ENCODE measurements around the gene STARD5. TPM values are rescaled to one million over a fixed set of nuclear protein-coding genes. Genes with fewer than 3 reads are reported as not detected.

Gene STARD5
- total and polyA plus RNA-seq, 10 donors = 6.4 to 18.9 (median 10.9) TPM

GRCh38 chr15:81299630-81300273, 24.2 kb downstream of the STARD5 start:
- H3K36me3 ChIP-seq = peaks cover 0 to 69% (median 48%) of the 10 kb centered on the region in 6 donors
- peaks cover 45 to 100% (median 87%) of the 10 kb centered on the region in 6 donors for H3K4me1 ChIP-seq
- H3K4me3 ChIP-seq = peak overlapping the region; percentile 57 to 87 (median 70)
- peak overlapping the region; percentile 61 to 98 (median 92) for H3K27ac ChIP-seq
- WGBS, 5 donors = 32 to 56% (median 43%) methylated on average over 11 to 14 of the region's 14 CpGs
- no peaks in the 10 kb centered on the region for H3K27me3 ChIP-seq (replicated peaks in 1 of 7)
- DNase-seq = no peak
- TF ChIP-seq CTCF (IDR thresholded peaks at IDR 0.05 in 8 of 11, conservative IDR thresholded peaks at IDR 0.05 in 3 of 11) (no peak), POLR2AphosphoS5 (IDR thresholded peaks at IDR 0.05) (peak; percentile 32 to 49 (median 41))
- intact Hi-C loops (cut with DNase I; ENCODE audit: low total_unique reads) = no loop called here
- no peaks in the 10 kb centered on the region for H3K9me3 ChIP-seq

- H3K4me1 ChIP-seq = peaks cover 45 to 100% (median 87%) of the 10 kb centered on the region in 6 donors
- H3K27ac ChIP-seq = peak overlapping the region; percentile 82 to 98 (median 92)
- 42 to 81% (median 56%) methylated on average over 3 of the region's 3 CpGs for WGBS, 5 donors
- TF ChIP-seq POLR2A (IDR thresholded peaks at IDR 0.05) (no peak), POLR2AphosphoS5 (IDR thresholded peaks at IDR 0.05) (no peak), CTCF (IDR thresholded peaks at IDR 0.05 in 8 of 11, conservative IDR thresholded peaks at IDR 0.05 in 3 of 11) (no peak)
- intact Hi-C loops (cut with DNase I; ENCODE audit: low total_unique reads) = no loop called here
- H3K4me3 ChIP-seq = peak overlapping the region; percentile 57 to 87 (median 70)
- DNase-seq = no peak
- no peaks in the 10 kb centered on the region for H3K27me3 ChIP-seq (replicated peaks in 1 of 7)
- no peaks in the 10 kb centered on the region for H3K9me3 ChIP-seq
- peaks cover 0 to 63% (median 45%) of the 10 kb centered on the region in 6 donors for H3K36me3 ChIP-seq
These were observed 24.8 kb downstream of the STARD5 start for GRCh38 chr15:81299156-81299555.

GRCh38 chr15:81298611-81299010, 25.3 kb downstream of the STARD5 start:
- intact Hi-C loops (cut with DNase I; ENCODE audit: low total_unique reads) = no loop called here
- peak; percentile 72 for DNase-seq
- 26 to 57% (median 40%) methylated on average over 6 of the region's 6 CpGs for WGBS, 5 donors
- Histone ChIP-seq H3K9me3 (no peaks in the 10 kb centered on the region), H3K27me3 (replicated peaks in 1 of 7) (no peaks in the 10 kb centered on the region), H3K36me3 (peaks cover 0 to 58% (median 40%) of the 10 kb centered on the region in 6 donors), H3K4me1 (peaks cover 40 to 100% (median 87%) of the 10 kb centered on the region in 6 donors), H3K27ac (peak overlapping the region; percentile 82 to 98 (median 92)), H3K4me3 (peak overlapping the region; percentile 57 to 87 (median 70))
- TF ChIP-seq POLR2AphosphoS5 (IDR thresholded peaks at IDR 0.05) = no peak
- TF ChIP-seq POLR2A (IDR thresholded peaks at IDR 0.05) = no peak
- no peak for TF ChIP-seq CTCF (IDR thresholded peaks at IDR 0.05 in 8 of 11, conservative IDR thresholded peaks at IDR 0.05 in 3 of 11)
